ENCODE results near the gene IRX4.

GRCh38 chr5:1919209-1919566 lies 36.5 kb upstream of the IRX4 start:
- no peak for TF ChIP-seq LEF1 (IDR thresholded peaks at IDR 0.05; ENCODE audit: borderline replicate concordance)
- no peak for TF ChIP-seq NFRKB (IDR thresholded peaks at IDR 0.05)
- no peak for TF ChIP-seq PKNOX1 (IDR thresholded peaks at IDR 0.05)
- TF ChIP-seq BHLHE40 (IDR thresholded peaks at IDR 0.05; ENCODE audit: borderline replicate concordance), result no peak
- no peak for TF ChIP-seq SP1 (IDR thresholded peaks at IDR 0.05)
- TF ChIP-seq ELF4 (IDR thresholded peaks at IDR 0.05), result no peak
- TF ChIP-seq TARDBP (IDR thresholded peaks at IDR 0.05), result no peak
- no peak for TF ChIP-seq FOXM1 (IDR thresholded peaks at IDR 0.05; ENCODE audit: borderline replicate concordance)
- no peak for TF ChIP-seq SUZ12 (IDR thresholded peaks at IDR 0.05)
- no peak for TF ChIP-seq FOXA1 (IDR thresholded peaks at IDR 0.05)
- TF ChIP-seq L3MBTL2 (conservative IDR thresholded peaks at IDR 0.05), result no peak
- no peak for TF ChIP-seq ARNT (IDR thresholded peaks at IDR 0.05)
